AG04449 (cell line): ENCODE measurements around the gene CCDC60.

Source experiments
- CTCF ChIA-PET: fragments of 350-600 bp; formaldehyde crosslinking; extraction: SDS; loops from one replicate; lab custom pipeline; 2021; ENCODE audit warnings: antibody characterized with exemption; lab: Yijun Ruan, JAX
- POLR2A ChIA-PET: fragments of 400-600, 350-600 bp; formaldehyde crosslinking; extraction: SDS; loops from one replicate; lab custom pipeline; 2020; ENCODE audit warnings: antibody characterized with exemption, inconsistent platforms; lab: Yijun Ruan, JAX
- DNase-seq: peaks from one replicate; pipeline ENCODE4 v3.0.0-alpha.2; 2010; ENCODE audit warnings: low read depth, low spot score
- H3K4me3 ChIP-seq: 2 replicates; pipeline ENCODE4 v1.5.1; 2011; ENCODE audit warnings: low read depth, mild to moderate bottlenecking, control low read depth, low read length
- TF ChIP-seq, protein P1 (sequence below): IDR thresholded peaks from one replicate; pipeline ENCODE4 v1.5.1; 2011; ENCODE audit warnings: mild to moderate bottlenecking, moderate library complexity, low read length, control low read depth, inconsistent platforms; ENCODE audit not compliant: insufficient read depth; ENCODE audit errors: missing control alignments

Gene CCDC60

DNA sequence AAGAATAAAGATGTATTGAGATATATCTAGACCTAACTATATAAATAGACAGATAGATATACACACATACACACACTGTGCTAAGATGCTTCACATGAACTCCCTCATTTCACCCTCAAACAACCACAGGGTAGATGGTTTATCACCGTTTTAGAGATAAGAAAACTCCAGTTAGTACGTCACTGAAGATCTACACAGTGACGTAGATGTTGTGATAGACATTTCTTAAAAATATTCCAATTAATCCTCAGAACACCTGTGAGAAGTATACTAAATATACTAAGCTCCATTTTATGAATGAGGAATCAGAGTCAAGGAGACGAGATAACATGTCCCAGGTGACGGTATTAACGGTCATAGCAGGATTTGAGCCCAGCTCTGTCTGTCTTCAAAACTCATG lies 31.5 kb downstream of the CCDC60 start:
- TF ChIP-seq, protein P1, sequence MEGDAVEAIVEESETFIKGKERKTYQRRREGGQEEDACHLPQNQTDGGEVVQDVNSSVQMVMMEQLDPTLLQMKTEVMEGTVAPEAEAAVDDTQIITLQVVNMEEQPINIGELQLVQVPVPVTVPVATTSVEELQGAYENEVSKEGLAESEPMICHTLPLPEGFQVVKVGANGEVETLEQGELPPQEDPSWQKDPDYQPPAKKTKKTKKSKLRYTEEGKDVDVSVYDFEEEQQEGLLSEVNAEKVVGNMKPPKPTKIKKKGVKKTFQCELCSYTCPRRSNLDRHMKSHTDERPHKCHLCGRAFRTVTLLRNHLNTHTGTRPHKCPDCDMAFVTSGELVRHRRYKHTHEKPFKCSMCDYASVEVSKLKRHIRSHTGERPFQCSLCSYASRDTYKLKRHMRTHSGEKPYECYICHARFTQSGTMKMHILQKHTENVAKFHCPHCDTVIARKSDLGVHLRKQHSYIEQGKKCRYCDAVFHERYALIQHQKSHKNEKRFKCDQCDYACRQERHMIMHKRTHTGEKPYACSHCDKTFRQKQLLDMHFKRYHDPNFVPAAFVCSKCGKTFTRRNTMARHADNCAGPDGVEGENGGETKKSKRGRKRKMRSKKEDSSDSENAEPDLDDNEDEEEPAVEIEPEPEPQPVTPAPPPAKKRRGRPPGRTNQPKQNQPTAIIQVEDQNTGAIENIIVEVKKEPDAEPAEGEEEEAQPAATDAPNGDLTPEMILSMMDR = no peak
- no peak for DNase-seq
- POLR2A ChIA-PET = no interaction called here
- CTCF ChIA-PET = no interaction called here
- H3K4me3 ChIP-seq = no peak overlapping the region

DNA sequence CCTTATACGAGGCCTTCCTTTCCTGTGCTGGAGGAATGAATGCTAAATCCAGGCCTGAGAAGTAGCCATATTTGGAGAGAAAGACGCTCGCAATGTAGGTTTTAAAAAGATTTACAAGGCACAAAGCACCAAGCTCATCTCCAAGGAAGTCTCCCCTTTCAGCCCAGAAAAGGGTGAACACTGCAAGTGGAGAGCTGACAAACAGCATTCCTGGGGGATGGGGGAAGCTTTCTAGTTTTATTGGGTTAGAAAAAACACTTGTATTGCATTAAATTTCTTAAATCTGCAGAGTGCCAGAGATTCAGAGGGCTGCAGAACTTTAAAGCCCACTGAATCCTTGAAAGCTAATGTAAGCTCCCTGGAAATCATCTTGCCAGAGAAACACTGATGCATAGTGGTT lies 34.6 kb downstream of the CCDC60 start:
- ChIA-PET CTCF (no interaction called here), POLR2A (no interaction called here)
- no peak overlapping the region for H3K4me3 ChIP-seq
- TF ChIP-seq, protein P1 = no peak
- no peak for DNase-seq

DNA sequence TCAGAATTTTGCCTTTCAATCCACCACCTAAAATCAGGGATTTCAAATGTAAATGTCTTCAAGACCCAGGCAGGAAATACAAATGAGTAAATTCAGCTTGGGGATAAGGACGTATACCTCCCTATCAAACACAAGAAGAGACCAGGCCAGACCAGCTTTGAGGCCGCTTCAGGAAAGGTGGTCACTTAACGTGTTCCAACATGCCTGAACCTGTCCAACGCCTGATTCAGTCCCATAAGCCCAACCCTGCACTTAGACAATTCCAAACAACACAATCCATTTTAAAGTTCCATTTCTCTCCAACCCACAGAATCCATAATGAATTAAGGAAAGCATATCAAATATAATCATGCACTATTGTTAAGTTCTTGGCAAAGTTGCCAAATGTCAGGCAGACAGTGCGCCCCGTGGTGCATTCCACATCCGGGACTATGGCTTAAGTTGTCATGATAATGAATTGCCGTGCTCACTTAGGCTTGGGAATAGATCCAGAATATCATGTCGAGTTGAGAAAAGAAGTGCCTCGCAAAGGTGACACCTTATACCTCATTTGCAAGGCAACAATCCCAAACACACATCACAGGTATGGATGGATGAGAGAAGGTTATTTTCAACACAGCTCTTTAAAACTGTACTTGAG lies 35.5 kb downstream of the CCDC60 start:
- POLR2A ChIA-PET = no interaction called here
- no peak for DNase-seq
- TF ChIP-seq, protein P1 = no peak
- CTCF ChIA-PET = no interaction called here
- H3K4me3 ChIP-seq = no peak overlapping the region

DNA sequence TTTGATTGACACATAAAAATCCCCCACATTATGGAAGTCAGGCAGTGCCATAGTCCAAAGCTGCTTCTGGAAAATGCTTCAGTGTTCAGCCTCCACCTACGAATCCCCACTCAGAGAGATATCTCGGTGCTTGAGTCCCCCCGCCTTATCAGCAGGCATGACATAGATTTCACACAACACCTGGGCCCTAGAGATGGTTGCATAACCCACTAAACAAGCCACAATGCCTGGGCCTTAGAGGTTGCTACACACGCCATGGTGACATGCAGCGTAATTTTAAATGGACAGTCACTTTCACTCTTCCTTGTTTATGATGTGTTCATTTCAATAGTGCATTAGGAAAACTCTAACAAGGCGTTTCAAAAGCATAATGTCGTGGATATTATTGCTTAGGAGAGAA lies 38.0 kb downstream of the CCDC60 start:
- POLR2A ChIA-PET = no interaction called here
- no peak for DNase-seq
- CTCF ChIA-PET = interaction anchor here (0.9 kb wide), 1 partner anchor 40 kb away, joined by 3 read pairs; no protein-coding TSS in a partner anchor
- TF ChIP-seq, protein P1 = no peak
- no peak overlapping the region for H3K4me3 ChIP-seq

DNA sequence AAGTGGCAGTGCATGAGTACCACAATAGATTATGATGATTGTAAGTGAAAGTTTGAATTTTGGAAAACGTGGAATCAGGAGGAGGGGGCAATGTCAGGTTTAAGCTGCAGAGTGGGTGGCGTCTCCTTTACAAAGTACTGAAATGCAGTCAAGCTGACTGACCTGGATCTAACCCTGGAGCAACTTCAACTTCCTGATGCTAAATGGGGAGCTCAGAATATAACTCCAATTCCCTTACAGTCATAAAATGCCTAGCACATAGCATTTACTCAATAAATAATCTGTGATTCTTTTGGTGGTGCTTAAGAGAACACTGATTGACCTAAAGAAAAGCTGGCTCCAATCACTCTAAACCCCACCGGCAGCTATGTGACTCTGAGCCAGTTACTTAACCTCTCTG lies 38.5 kb downstream of the CCDC60 start:
- no peak overlapping the region for H3K4me3 ChIP-seq
- TF ChIP-seq, protein P1 = no peak
- ChIA-PET POLR2A (no interaction called here), CTCF (interaction anchor here (0.9 kb wide), 1 partner anchor 40 kb away, joined by 3 read pairs; no protein-coding TSS in a partner anchor)
- no peak for DNase-seq

DNA sequence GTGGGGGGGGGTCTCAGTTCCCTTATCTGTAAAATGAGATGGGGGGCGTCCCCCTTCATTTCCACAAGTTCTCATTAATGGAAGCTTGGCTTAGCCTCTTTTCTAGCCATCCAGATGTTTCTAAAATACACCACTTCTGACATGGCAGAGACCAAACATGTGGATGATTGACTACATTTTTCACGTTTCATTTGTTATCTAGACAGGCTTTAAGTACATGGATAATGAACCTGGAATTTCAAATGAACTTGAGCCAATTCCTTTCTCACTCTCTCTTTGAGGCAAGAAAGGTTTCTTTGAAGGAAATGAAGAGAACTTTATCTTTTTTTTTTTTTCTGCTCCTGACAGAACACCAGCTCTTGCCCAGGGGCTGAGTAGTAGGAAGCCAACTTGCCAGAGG lies 39.1 kb downstream of the CCDC60 start:
- no peak for DNase-seq
- TF ChIP-seq, protein P1 = no peak
- no peak overlapping the region for H3K4me3 ChIP-seq
- POLR2A ChIA-PET = no interaction called here
- CTCF ChIA-PET = no interaction called here
